COLO668 (cell line): ENCODE measurements around the gene IL31RA.
A peak's percentile ranks its signal among the peaks of the same experiment; 100 is the strongest.
"Not testable (repeated sequence)": the region's sequence is repeated elsewhere in the genome, so short reads cannot be mapped to it uniquely, and the experiment has no call there.

ENCODE experiments used
- DNase-seq: peaks from one replicate; lab custom pipeline; 2025; ENCODE audit not compliant: unreplicated experiment; lab: John Stamatoyannopoulos, UW

IL31RA gene

GRCh38 chr5:55924744-55925143 is 73.6 kb downstream of the IL31RA start:
- DNase-seq = no peak

GRCh38 chr5:55925181-55925580 is 74.0 kb downstream of the IL31RA start:
- no peak for DNase-seq

- DNase-seq = no peak
These were observed 74.6 kb downstream of the IL31RA start for GRCh38 chr5:55925712-55926111.

- no peak for DNase-seq
These were observed 75.3 kb downstream of the IL31RA start for GRCh38 chr5:55926476-55926875.

GRCh38 chr5:55927861-55928655 is 76.9 kb downstream of the IL31RA start:
- no peak for DNase-seq

- DNase-seq = no peak
These were observed 78.1 kb downstream of the IL31RA start for GRCh38 chr5:55929020-55929799.

- DNase-seq = no peak
These were observed 81.5 kb downstream of the IL31RA start for GRCh38 chr5:55932700-55933099.

- no peak for DNase-seq
These were observed 82.4 kb downstream of the IL31RA start for GRCh38 chr5:55933377-55934114.

GRCh38 chr5:55934115-55934613 is 83.0 kb downstream of the IL31RA start:
- peak; percentile 29 for DNase-seq

GRCh38 chr5:55934720-55935119 is 83.6 kb downstream of the IL31RA start:
- no peak for DNase-seq

GRCh38 chr5:55935371-55935770 is 84.2 kb downstream of the IL31RA start:
- no peak for DNase-seq

- DNase-seq = peak; percentile 69
These were observed 85.0 kb downstream of the IL31RA start for GRCh38 chr5:55936100-55936693.

- DNase-seq = not testable (repeated sequence)
These were observed 86.4 kb downstream of the IL31RA start for GRCh38 chr5:55937598-55937997.

- not testable (repeated sequence) for DNase-seq
These were observed 90.0 kb downstream of the IL31RA start for GRCh38 chr5:55941154-55941553.

- DNase-seq = no peak
These were observed 108.1 kb downstream of the IL31RA start for GRCh38 chr5:55959208-55959607.

- DNase-seq = no peak
These were observed 109.6 kb downstream of the IL31RA start for GRCh38 chr5:55960779-55961178.

- DNase-seq = no peak
These were observed 114.4 kb downstream of the IL31RA start for GRCh38 chr5:55965525-55965924.

- DNase-seq = no peak
These were observed 115.1 kb downstream of the IL31RA start for GRCh38 chr5:55966284-55966683.

- no peak for DNase-seq
These were observed 118.8 kb downstream of the IL31RA start for GRCh38 chr5:55969956-55970355.
